GM11168 (cell line): ENCODE data around the gene EHMT1.
"Not testable (repeated sequence)": the region's sequence is repeated elsewhere in the genome, so short reads cannot be mapped to it uniquely, and the experiment has no call there.

Source experiments
- in situ Hi-C: fragments of 300-500 bp; cut with MboI; formaldehyde crosslinking; loops from one replicate; pipeline ENCODE4 v1.12.0; 2022; ENCODE audit warnings: low sequenced_read_pairs; ENCODE audit not compliant: unreplicated experiment

EHMT1 gene

DNA sequence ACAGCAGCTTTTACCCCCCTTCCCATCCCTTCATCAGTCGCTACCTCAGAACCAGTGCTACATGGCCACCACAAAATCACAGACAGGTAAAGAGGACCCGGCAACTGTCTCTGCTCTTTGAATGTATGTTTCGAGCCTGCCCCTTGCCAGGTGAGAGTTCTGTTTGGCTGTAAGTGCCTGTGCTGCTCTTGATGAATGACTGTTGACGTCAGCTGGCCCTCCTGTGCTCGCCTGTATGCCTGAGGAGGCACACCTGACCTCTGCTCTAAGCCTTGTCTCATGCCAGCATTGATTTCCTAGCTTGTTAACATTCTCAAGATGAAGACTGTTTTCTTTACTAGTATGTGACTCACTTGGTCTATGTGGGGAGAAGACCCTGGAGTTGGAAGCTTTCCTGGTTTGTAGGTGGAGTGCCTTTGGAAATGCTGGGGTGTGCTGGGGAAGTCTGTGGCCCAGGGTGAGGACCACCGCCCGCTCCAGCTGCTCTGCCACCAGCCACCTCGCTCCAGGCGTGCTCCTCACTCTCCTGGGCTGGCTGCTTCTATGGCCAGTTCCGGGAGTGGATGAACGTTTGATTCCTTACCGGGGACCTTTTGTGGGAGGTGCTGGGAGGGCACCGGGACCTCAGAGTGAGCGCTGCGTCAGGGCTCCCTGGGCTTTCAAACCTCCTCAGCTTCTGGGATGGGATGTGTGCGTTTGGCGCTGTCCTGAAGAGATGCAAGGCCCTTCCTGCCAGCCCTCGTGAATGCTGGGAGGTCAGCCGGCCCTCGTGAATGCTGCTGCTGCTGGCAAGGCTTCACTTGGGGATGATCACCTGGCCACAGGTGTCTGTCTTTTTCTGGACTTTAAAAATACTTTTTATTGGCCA lies 109.9 kb downstream of the EHMT1 start:
- in situ Hi-C loops = no loop called here

- in situ Hi-C loops = no loop called here
Observed at GRCh38 chr9:137731216-137731946, 112.6 kb downstream of the EHMT1 start.

- in situ Hi-C loops = no loop called here
Observed at GRCh38 chr9:137731947-137732813, 113.4 kb downstream of the EHMT1 start.

- in situ Hi-C loops = no loop called here
Observed at GRCh38 chr9:137733429-137733828, 114.6 kb downstream of the EHMT1 start.

GRCh38 chr9:137734181-137734580 lies 115.4 kb downstream of the EHMT1 start:
- in situ Hi-C loops = no loop called here

DNA sequence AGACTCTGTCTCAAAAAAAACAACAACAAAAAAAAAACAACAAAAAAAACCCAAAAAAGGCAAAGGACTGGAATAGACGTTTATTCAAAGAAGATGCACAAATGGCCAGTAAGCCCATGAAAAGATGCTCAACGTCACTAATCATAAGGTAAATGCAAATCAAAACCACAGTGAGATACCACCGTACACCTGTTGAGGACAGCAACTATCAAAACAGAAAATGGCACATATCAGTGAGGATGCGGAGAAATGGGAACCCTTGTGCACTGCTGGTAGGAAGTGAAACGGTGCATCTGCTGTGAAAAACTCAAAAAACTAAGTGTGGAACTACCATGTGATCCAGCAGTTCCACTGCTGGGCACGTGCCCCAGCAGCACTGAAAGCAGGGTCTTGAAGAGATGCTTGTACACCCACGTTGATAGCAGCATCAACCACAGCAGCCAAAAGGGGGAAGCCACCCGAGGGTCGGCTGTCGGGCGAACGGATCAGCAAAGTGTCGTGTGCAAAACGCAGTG lies 119.4 kb downstream of the EHMT1 start:
- in situ Hi-C loops = not testable (repeated sequence)

- in situ Hi-C loops = no loop called here
Observed at GRCh38 chr9:137738703-137739102, 119.9 kb downstream of the EHMT1 start.

DNA sequence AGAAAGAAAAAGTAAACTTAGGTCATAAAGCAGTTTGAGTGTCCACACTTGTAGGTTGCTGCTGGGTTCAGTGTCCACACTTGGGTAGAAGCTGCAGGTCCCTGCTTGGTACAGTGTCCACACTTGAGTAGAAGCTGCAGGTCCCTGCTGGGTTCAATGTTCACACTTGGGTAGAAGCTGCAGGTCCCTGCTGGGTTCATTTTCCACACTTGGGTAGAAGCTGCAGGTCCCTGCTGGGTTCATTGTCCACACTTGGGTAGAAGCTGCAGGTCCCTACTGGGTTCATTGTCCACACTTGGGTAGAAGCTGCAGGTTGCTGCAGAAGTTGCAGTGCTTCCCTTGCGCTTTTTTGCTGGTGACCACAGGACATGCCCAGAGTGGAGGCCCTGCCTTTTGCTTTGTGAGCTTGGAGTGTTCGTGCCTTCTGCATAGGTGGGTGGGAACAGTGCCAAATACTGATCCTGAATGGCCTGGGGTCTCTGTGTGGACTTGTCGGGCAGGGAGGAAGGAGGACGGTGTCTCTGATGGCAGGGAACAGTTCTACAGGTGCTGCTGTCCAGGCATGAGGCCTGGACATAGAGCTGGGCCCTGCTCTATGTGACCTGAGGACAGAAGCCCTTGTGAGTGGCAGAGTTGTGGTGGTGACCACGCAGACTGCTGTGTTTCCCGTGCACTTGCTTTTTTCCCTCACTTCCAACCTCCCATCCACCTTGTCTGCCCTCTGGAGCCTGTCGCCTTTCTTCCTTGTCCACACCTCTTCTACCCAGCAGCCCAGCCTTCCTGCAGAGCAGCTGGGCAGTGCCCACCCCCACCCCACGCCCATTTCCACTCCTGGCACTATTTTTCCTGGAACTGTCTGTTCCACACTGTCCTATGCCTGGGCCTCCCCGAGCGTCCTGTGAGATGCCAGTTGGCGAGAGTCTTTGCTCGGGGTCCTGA lies 120.8 kb downstream of the EHMT1 start:
- in situ Hi-C loops = no loop called here

- in situ Hi-C loops = no loop called here
Observed at GRCh38 chr9:137740312-137740711, 121.5 kb downstream of the EHMT1 start.

DNA sequence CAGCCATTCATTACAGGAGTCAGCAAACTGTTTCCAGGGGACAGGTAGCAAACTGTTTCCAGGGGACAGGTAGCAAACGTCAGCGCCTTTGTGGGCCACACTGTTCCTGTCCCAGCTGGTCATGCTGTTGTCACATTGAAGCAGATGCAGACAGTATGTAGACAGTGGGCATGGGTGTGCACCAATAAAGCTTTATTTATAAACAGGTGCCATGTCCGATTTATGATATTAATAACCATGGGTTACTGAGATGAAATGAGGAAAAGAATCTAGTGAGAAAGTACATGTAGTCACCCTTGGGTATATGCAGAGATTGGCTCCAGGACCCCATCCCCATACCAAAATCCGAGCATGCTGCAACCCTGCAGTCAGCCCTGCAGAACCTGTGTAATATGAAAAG lies 122.5 kb downstream of the EHMT1 start:
- in situ Hi-C loops = no loop called here

DNA sequence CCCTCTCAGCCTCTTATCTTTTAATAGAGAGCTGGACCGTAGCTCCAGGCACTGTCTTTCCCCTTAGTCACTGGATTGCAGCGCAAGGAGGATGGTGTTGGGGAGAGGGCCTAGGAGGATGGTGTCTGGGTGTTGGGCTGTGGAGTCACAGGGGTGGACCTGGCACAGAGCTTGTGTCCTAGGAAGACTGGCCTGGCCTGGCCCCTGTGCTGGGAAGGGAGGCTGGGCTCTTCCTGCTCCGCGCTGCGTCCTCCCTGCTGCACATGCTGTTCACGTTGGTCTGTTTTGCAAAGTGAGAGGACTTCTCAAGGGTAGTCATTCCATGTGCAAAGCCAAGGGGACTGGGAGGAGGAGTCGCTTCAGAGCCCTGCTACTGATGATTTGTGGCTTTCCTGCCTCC lies 123.9 kb downstream of the EHMT1 start:
- in situ Hi-C loops = no loop called here

DNA sequence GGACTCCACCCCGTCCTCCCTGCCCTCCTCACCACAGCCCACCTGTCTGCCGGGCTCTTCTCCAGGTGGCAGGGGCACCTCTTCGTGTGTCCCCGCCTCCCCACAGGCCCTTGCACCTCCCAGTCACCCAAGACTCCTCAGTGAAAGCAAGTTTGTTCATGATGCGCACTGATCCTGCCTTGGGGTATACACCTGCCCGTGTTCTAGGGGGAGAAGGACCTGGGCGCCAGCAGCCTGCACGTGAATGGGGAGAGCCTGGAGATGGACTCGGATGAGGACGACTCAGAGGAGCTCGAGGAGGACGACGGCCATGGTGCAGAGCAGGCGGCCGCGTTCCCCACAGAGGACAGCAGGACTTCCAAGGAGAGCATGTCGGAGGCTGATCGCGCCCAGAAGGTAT lies 124.9 kb downstream of the EHMT1 start:
- in situ Hi-C loops = no loop called here

- in situ Hi-C loops = no loop called here
Observed at GRCh38 chr9:137744632-137745183, 125.9 kb downstream of the EHMT1 start.

GRCh38 chr9:137745541-137745991 lies 126.8 kb downstream of the EHMT1 start:
- in situ Hi-C loops = no loop called here

- in situ Hi-C loops = no loop called here
Observed at GRCh38 chr9:137748311-137748710, 129.5 kb downstream of the EHMT1 start.

DNA sequence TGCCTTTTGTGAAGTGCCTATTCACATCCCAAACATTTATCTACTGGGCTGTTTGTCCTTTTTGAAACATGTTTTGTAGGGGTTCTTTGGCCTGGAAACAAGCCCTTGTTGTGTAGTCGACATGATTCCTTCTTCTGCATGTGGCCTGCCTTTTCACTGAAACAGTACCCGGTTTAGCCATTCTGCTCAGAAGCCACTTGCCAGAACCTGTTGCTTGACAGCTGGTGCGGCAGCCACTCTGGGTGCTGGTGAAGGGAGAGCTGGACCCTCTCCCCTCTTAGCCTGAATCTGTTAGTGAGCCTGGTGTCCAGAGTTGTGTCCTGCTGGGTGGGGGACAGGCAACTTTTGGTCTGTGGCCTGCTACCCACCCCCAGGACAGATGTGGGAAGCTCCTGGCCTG lies 129.9 kb downstream of the EHMT1 start:
- in situ Hi-C loops = no loop called here

DNA sequence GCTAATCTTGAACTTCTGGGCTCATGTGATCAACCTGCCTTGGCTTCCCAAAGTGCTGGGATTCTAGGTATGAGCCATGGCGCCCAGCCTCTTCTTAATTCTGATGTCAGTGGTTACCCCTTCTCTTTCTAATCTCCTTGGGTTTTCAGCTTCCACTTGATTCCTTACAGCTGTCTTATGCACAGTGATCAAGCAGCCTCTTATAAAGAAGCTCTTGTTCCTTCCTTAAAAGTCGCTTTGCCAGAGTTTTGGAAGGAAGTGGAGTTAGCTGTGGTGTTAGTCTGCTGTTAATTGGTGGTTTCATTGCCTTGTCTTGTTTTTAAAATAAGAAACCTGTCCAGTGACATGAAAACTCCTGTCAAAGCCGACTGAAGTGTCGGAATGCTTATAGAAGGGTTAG lies 130.7 kb downstream of the EHMT1 start:
- in situ Hi-C loops = no loop called here

- in situ Hi-C loops = no loop called here
Observed at GRCh38 chr9:137750007-137750406, 131.2 kb downstream of the EHMT1 start.

DNA sequence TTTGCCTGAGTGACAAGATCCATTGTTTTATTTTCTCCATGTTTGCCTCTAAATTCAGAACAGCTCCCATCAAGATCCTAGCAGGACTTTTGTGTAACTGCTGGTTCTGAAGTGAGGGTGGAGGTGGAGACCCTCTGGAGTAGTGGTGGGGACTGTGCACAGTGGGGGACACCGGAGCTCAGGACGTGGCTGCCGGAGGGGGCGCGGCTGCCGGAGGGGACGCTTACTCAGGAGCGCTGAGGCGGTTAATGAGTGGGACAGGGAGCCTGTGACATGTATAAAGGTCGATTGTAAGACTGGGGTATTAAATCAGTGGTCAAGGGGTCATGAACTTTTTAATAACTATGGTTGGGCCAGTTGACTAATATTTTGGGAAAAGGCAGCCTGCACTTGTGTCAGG lies 131.8 kb downstream of the EHMT1 start:
- in situ Hi-C loops = no loop called here
